Pancreas (tissue), 10 donors: ENCODE measurements around the gene PLAC8. TPM values are rescaled to one million over a fixed set of nuclear protein-coding genes. Genes with fewer than 3 reads are reported as not detected.
"Not testable (repeated sequence)": the region's sequence is repeated elsewhere in the genome, so short reads cannot be mapped to it uniquely, and the experiment has no call there.

Source experiments
- ATAC-seq, 4 donors: fragments of 200-7000 bp; cut with Tn5 transposase; one replicate each; pipeline versions ENCODE4 v1.8.0 to v1.9.1; 2020; ENCODE audit warnings: mild to moderate bottlenecking in 4 of 4, moderate library complexity in 4 of 4
- DNase-seq, 6 donors: peaks; one replicate each; pipeline ENCODE4 v3.0.0-alpha.2; 2020
- FAIRE-seq: peaks from 2 replicates; lab custom pipeline; 2012; peaks lifted over from hg19 to GRCh38; lab: Jason Lieb, UNC
- H3K27ac ChIP-seq, 4 donors: fragments of 200-600 bp; sonication (generic); 1 replicate in 3 of 4; 2 replicates in 1 of 4; pipeline versions ENCODE4 v1.5.0 to v1.8.0; 2020
- H3K27me3 ChIP-seq, 4 donors: fragments of 200-600 bp; one replicate each; pipeline ENCODE4 v1.8.0; 2021
- H3K36me3 ChIP-seq, 3 donors: fragments of 200-600 bp; sonication (generic) in 1 of 3; one replicate each; pipeline versions ENCODE4 v1.5.0 to v1.8.0; 2020 to 2021
- H3K4me1 ChIP-seq, 3 donors: fragments of 200-600 bp; one replicate each; pipeline ENCODE4 v1.8.0; 2021
- H3K4me3 ChIP-seq, 4 donors: fragments of 200-600 bp; sonication (generic) in 2 of 4; one replicate each; pipeline versions ENCODE4 v1.5.0 to v1.8.0; 2020 to 2021
- H3K9me3 ChIP-seq, 4 donors: fragments of 200-600 bp; one replicate each; pipeline ENCODE4 v1.8.0; 2021
- WGBS, 2 donors: extraction: QIAGEN DNeasy Blood & Tissue Kit; methylation state at CpG; one replicate each; pipeline ENCODE4 v1.1.7; 2013; 5-methylcytosine and 5-hydroxymethylcytosine counted together
- intact Hi-C, 3 donors: fragments of 100-400 bp; cut with DNase I; formaldehyde crosslinking; loops; one replicate each; pipeline versions ENCODE4 v1.11.1 to v1.14.2; 2022
- polyA plus RNA-seq, 2 donors: library from polyadenylated mRNA; stranded (reverse); fragments of 200-250 nt; gene quantifications; one replicate each; pipeline ENCODE4 v1.2.3, GENCODE V29; 2013
- total RNA-seq, 6 donors: library from RNA; stranded (reverse); fragmentation: NEBNext Ultra II Directional in 4 of 6; extraction: Animal tissue kit (Norgen Biotek cat#: 25700) in 4 of 6; gene quantifications; one replicate each; pipeline versions ENCODE4 v1.2.1 to v1.2.4, GENCODE V29; 2021 to 2023
- TF ChIP-seq, protein P1 (sequence below), 4 donors: fragments of 200-600 bp; sonication (generic) in 3 of 4; IDR thresholded peaks; one replicate each; pipeline versions ENCODE4 v1.5.0 to v1.8.0; 2021; ENCODE audit warnings: antibody characterized with exemption in 4 of 4
- donor health status: healthy with polysubstance abuse.
- donor health status: DM: no; HTN: no; CAD: no; lungs with moderate emphysema.
- donor health status: DM: no; HTN: no; CAD: no.
- donor health status: control.
- donor health status: control.
- donor health status: Bipolar disorder and iron deficiency.
- donor health status: DM: yes; HTN: yes; CAD: no.
- donor health status: DM: no; HTN: no; CAD: no.
- donor health status: DM: no; HTN: no; CAD: no.
- donor health status: DM: yes; HTN: yes; CAD: no.

PLAC8 gene
- total and polyA plus RNA-seq, 8 donors = 0.93 to 10.0 (median 2.1) TPM

DNA sequence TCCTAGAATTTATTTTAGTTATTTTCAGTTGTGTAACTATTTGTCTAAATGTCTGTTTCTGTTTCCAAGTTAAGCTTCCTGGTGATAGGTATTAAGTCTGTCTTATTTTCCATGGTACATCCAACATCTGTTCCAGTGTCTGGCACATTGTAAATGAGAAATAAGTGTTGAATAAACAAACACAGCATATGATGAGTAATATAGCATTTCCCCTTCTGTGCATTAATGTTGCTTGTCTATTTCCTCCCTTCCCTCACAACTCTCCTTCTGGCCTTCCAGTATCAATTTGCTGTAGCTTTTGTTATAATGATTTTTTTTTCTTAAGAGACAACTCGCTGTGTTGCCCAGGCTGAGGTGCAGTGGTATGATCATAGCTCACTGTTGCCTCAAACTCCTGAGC lies 43.4 kb downstream of the PLAC8 start:
- H3K9me3 ChIP-seq = no peaks in the 10 kb centered on the region
- DNase-seq (no peak), ATAC-seq (no peak), FAIRE-seq (no peak)
- H3K4me1 ChIP-seq = no peaks in the 10 kb centered on the region
- peaks cover 0 to 15% (median 6%) of the 10 kb centered on the region in 3 donors for H3K36me3 ChIP-seq
- TF ChIP-seq, protein P1, sequence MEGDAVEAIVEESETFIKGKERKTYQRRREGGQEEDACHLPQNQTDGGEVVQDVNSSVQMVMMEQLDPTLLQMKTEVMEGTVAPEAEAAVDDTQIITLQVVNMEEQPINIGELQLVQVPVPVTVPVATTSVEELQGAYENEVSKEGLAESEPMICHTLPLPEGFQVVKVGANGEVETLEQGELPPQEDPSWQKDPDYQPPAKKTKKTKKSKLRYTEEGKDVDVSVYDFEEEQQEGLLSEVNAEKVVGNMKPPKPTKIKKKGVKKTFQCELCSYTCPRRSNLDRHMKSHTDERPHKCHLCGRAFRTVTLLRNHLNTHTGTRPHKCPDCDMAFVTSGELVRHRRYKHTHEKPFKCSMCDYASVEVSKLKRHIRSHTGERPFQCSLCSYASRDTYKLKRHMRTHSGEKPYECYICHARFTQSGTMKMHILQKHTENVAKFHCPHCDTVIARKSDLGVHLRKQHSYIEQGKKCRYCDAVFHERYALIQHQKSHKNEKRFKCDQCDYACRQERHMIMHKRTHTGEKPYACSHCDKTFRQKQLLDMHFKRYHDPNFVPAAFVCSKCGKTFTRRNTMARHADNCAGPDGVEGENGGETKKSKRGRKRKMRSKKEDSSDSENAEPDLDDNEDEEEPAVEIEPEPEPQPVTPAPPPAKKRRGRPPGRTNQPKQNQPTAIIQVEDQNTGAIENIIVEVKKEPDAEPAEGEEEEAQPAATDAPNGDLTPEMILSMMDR (IDR thresholded peaks at IDR 0.05) = no peak
- 88 to 92% methylated on average over 1 of the region's 1 CpG for WGBS, 2 donors
- H3K27me3 ChIP-seq = no peaks in the 10 kb centered on the region
- H3K27ac ChIP-seq = no peak overlapping the region
- H3K4me3 ChIP-seq = no peak overlapping the region
- intact Hi-C loops = loop anchor here in 1 of 3 donors (5.0 kb wide), 1 partner anchor 191 kb away; no protein-coding TSS in a partner anchor

DNA sequence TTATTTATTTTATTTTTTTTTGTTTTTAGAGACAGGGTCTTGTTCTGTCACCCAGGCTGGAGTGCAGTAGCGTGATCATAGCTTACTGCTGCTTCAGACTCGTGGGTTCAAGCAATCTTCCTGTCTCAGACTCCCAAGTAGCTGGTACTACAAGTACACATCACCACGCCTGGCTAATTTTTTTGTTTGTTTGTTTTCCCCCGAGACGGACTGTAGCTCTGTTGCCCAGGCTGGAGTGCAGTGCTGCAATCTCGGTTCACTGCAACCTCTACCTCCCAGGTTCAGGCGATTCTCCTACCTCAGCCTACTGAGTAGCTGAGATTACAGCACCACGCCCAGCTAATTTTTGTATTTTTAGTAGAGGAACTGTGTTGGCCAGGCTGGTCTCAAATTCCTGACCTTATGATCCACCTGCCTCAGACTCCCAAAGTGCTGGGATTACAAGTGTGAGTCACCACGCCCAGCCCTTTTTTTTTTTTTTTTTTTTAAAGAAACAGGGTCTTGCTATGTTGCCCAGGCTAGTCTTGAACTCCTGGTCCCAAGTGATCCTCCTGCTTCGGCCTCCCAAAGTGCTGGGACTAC lies 47.4 kb downstream of the PLAC8 start:
- WGBS, 2 donors = 89 to 90% methylated on average over 10 of the region's 10 CpGs
- no peaks in the 10 kb centered on the region for H3K27me3 ChIP-seq
- DNase-seq = no peak

DNA sequence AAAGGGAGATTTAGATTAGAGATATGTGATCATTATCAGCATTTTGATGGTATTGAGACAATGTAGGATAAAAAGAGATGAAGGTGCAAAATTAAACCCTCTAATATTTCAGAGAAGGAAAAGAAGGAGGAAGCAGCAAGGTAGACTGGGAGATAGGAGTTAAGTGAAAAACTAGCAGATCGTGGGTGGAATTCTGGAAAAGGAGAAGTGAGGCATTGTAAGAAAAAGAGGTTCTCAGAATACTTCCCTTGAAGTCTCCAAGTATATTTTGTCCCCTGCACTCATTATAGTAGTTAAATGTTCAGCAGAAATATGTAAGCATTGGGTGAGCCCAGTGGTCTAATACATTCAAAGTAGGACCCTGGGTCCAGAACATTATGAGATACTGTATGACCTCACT lies 49.3 kb downstream of the PLAC8 start:
- 98 to 100% methylated on average over 1 of the region's 1 CpG for WGBS, 2 donors
- no peak for ATAC-seq
- Histone ChIP-seq H3K27ac (no peak overlapping the region), H3K4me1 (no peaks in the 10 kb centered on the region), H3K4me3 (no peak overlapping the region), H3K9me3 (no peaks in the 10 kb centered on the region), H3K27me3 (no peaks in the 10 kb centered on the region), H3K36me3 (peaks cover 0 to 10% (median 6%) of the 10 kb centered on the region in 3 donors)
- no peak for FAIRE-seq
- intact Hi-C loops = no loop called here
- TF ChIP-seq, protein P1 (IDR thresholded peaks at IDR 0.05) = no peak
- no peak for DNase-seq

More for the DNA sequence above, 47.4 kb downstream of the PLAC8 start:
- Histone ChIP-seq H3K36me3 (peaks cover 0 to 10% (median 6%) of the 10 kb centered on the region in 3 donors), H3K4me1 (no peaks in the 10 kb centered on the region), H3K9me3 (no peaks in the 10 kb centered on the region), H3K27ac (no peak overlapping the region), H3K4me3 (no peak overlapping the region)
- FAIRE-seq (no peak), ATAC-seq (no peak)
- intact Hi-C loops = no loop called here
- TF ChIP-seq, protein P1 (IDR thresholded peaks at IDR 0.05) = no peak

DNA sequence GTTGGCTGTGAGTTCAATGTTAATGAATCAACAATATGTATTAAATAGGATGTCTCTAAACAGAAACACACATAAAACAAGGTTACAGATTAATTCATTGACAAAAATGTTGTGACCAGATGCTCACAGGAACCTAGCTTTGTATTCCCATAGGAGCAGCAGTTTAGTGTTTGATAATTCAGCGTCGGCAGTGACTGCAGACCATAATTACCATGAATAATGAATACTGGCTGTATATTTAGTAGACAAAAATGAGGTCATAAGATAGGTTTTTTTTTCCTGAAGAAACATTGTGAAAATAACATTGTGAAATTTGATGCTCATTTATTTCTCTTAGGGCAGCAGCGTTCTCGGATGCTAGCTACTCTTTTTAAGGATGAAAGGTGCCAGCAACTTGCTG lies 51.8 kb downstream of the PLAC8 start:
- Histone ChIP-seq H3K9me3 (no peaks in the 10 kb centered on the region), H3K27ac (no peak overlapping the region), H3K4me1 (no peaks in the 10 kb centered on the region), H3K4me3 (no peak overlapping the region), H3K36me3 (peaks cover 0 to 14% (median 5%) of the 10 kb centered on the region in 3 donors), H3K27me3 (no peaks in the 10 kb centered on the region)
- no peak for DNase-seq
- no peak for ATAC-seq
- 94 to 95% methylated on average over 4 of the region's 4 CpGs for WGBS, 2 donors
- FAIRE-seq = no peak
- TF ChIP-seq, protein P1 (IDR thresholded peaks at IDR 0.05) = no peak
- intact Hi-C loops = no loop called here

DNA sequence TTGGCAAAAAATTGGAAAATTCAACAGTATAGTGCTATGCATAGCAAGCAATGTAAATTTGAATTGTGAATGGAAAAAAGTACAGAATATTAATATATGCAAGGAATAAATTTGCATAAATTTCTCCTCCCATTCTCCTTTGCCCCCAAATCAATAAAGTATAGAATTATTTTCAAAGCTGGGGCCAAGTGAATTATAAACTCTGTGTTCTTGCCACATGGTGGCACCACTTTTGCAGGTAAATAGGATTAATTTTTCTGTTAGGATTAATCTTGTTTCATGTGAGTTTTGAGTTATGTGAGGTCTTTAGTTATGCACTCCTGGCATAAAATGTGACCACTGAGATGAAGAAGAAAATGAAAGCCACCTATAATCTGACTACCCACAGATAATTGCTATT lies 59.6 kb downstream of the PLAC8 start:
- Histone ChIP-seq H3K9me3 (no peaks in the 10 kb centered on the region), H3K4me3 (no peak overlapping the region), H3K27me3 (no peaks in the 10 kb centered on the region), H3K27ac (no peak overlapping the region), H3K36me3 (peaks cover 0 to 9% (median 0%) of the 10 kb centered on the region in 3 donors), H3K4me1 (no peaks in the 10 kb centered on the region)
- FAIRE-seq (no peak), ATAC-seq (no peak), DNase-seq (no peak)
- TF ChIP-seq, protein P1 (IDR thresholded peaks at IDR 0.05) = no peak
- intact Hi-C loops = no loop called here

DNA sequence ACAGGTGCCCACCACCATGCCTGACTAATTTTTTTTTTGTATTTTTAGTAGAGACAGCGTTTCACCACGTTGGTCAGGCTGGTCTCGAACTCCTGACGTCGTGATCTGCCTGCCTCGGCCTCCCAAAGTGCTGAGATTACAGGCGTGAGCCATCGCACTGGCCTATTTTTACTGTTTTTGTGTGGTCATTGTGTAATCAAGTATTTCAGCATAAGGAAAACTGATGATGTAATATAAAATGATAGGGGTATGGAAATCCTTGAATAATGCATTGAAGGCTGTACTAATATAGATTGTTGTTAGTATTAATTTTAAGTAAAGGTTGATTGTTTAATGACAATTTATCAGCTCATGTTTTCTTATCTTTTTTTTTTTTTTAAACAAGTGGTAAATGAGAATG lies 65.7 kb downstream of the PLAC8 start:
- WGBS, 2 donors = 92 to 97% methylated on average over 8 of the region's 8 CpGs
- intact Hi-C loops, H3K27me3 ChIP-seq, ATAC-seq, H3K9me3 ChIP-seq, H3K4me3 ChIP-seq, H3K4me1 ChIP-seq, FAIRE-seq, H3K27ac ChIP-seq, H3K36me3 ChIP-seq, DNase-seq: not testable (repeated sequence)
